Body of pancreas (tissue), 4 donors: ENCODE results near the gene WDR47.
"Not testable (repeated sequence)": the region's sequence is repeated elsewhere in the genome, so short reads cannot be mapped to it uniquely, and the experiment has no call there.

Experiments
- CTCF ChIP-seq, 7 experiments: fragments of 450-650 bp in 4 of 7; fragments of 200-600 bp in 3 of 7; sonication (generic) in 3 of 7; IDR thresholded peaks; one replicate each; pipeline ENCODE4 v1.5.1; 2016 to 2019; ENCODE audit warnings: antibody characterized with exemption in 7 of 7
- POLR2A ChIP-seq, 3 donors: fragments of 450-650 bp; IDR thresholded peaks; one replicate each; pipeline ENCODE4 v1.6.1; 2016; ENCODE audit warnings: antibody characterized with exemption in 3 of 3, mild to moderate bottlenecking in 2 of 3

GRCh38 chr1:108996622-108997021 lies 45.3 kb downstream of the WDR47 start:
- not testable (repeated sequence) for TF ChIP-seq CTCF, POLR2A (IDR thresholded peaks at IDR 0.05)
